ENCODE data around the gene PPT1.
"Not testable (repeated sequence)": the region's sequence is repeated elsewhere in the genome, so short reads cannot be mapped to it uniquely, and the experiment has no call there.

Gene PPT1

GRCh38 chr1:40092241-40092640 lies 4.8 kb downstream of the PPT1 start:
- DNase-seq, result no peak

- no peak for DNase-seq
Measured at GRCh38 chr1:40090652-40091355, 6.2 kb downstream of the PPT1 start.

GRCh38 chr1:40084750-40085149 lies 12.3 kb downstream of the PPT1 start:
- not testable (repeated sequence) for DNase-seq

- no peak for DNase-seq
Measured at GRCh38 chr1:40081871-40082270, 15.2 kb downstream of the PPT1 start.

- no peak for DNase-seq
Measured at GRCh38 chr1:40079774-40080400, 17.2 kb downstream of the PPT1 start.

GRCh38 chr1:40078512-40079333 lies 18.3 kb downstream of the PPT1 start:
- DNase-seq, result peak; percentile 20

GRCh38 chr1:40076895-40077312 lies 20.1 kb downstream of the PPT1 start:
- DNase-seq, result no peak

- no peak for DNase-seq
Measured at GRCh38 chr1:40075266-40075665, 21.8 kb downstream of the PPT1 start.

- DNase-seq, result no peak
Measured at GRCh38 chr1:40073062-40073461, 24.0 kb downstream of the PPT1 start.

- no peak for DNase-seq
Measured at GRCh38 chr1:40072142-40072541, 24.9 kb downstream of the PPT1 start.

- no peak for DNase-seq
Measured at GRCh38 chr1:40067851-40068250, 29.2 kb downstream of the PPT1 start.

GRCh38 chr1:40067023-40067422 lies 30.0 kb downstream of the PPT1 start:
- DNase-seq, result no peak

- no peak for DNase-seq
Measured at GRCh38 chr1:40064797-40065499, 32.1 kb downstream of the PPT1 start.

GRCh38 chr1:40059960-40060750 lies 36.9 kb downstream of the PPT1 start:
- no peak for DNase-seq

GRCh38 chr1:40059338-40059959 lies 37.6 kb downstream of the PPT1 start:
- no peak for DNase-seq

GRCh38 chr1:40058453-40059337 lies 38.4 kb downstream of the PPT1 start:
- no peak for DNase-seq

- DNase-seq, result no peak
Measured at GRCh38 chr1:40058097-40058452, 39.0 kb downstream of the PPT1 start.

GRCh38 chr1:40057310-40058030 lies 39.6 kb downstream of the PPT1 start:
- DNase-seq, result no peak

GRCh38 chr1:40056519-40057309 lies 40.3 kb downstream of the PPT1 start:
- DNase-seq, result no peak
